B cell (primary cell): ENCODE results near the gene ABL1.

Experiments used
- EZH2 ChIP-seq: IDR thresholded peaks from 2 replicates; pipeline ENCODE4 v1.6.1; 2012; ENCODE audit warnings: borderline replicate concordance, low read depth, mild to moderate bottlenecking, moderate library complexity, low read length; ENCODE audit not compliant: insufficient read depth, poor library complexity, severe bottlenecking
- TF ChIP-seq, protein P1 (sequence below): fragments of 200-600 bp; IDR thresholded peaks from one replicate; pipeline ENCODE4 v1.8.0; 2022; ENCODE audit warnings: antibody characterized with exemption, mild to moderate bottlenecking

DNA sequence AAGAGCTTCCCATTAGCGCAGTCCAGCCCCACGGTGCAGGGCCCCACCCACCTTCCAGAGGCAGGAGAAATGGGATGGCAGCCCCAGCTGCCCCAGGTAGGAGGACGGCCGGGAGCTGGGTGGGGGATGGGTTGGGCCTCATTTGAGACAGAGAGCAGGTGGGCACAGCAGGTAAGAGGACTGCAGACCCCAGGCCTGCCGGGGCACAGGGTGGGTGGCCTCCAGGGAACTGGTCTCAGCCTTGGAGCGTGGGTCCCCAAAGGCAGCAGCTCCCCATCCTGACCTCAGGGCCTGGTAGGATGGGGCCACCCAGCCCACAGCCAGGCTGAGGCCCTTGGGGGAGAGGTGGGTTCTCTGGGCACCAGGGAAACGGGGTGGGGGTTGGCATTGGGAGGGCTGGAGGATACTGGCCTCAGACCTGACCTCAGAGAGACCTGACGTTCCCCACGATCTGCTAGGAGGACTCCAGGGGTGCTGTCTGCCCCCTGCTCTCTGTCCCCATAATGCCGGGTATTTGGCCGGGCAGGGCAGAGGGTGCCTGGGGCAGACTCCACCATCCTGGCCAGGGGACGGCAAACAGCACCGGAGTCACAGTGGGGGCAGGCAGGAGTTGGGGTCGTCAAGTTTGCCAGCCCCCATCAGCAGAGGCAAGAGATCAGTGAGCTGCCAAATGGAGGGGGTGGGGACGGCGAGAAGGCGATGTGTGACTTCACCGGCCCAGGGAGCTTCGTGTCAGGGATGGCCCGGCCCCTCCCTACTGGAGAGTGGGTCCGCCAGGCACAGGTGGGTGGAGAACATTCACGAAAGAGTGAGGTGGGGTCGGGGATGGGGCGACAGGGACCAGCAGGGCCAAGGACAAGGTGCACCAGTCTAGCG lies 68.4 kb downstream of the ABL1 start:
- TF ChIP-seq EZH2: no peak
- TF ChIP-seq, protein P1, sequence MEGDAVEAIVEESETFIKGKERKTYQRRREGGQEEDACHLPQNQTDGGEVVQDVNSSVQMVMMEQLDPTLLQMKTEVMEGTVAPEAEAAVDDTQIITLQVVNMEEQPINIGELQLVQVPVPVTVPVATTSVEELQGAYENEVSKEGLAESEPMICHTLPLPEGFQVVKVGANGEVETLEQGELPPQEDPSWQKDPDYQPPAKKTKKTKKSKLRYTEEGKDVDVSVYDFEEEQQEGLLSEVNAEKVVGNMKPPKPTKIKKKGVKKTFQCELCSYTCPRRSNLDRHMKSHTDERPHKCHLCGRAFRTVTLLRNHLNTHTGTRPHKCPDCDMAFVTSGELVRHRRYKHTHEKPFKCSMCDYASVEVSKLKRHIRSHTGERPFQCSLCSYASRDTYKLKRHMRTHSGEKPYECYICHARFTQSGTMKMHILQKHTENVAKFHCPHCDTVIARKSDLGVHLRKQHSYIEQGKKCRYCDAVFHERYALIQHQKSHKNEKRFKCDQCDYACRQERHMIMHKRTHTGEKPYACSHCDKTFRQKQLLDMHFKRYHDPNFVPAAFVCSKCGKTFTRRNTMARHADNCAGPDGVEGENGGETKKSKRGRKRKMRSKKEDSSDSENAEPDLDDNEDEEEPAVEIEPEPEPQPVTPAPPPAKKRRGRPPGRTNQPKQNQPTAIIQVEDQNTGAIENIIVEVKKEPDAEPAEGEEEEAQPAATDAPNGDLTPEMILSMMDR: no peak
